Peyer's patch (tissue), 4 donors: ENCODE data around the gene WDFY4.

Source experiments
- CTCF ChIP-seq, 6 experiments: fragments of 450-650 bp in 4 of 6; fragments of 200-600 bp in 2 of 6; sonication (generic) in 1 of 6; IDR thresholded peaks; one replicate each; pipeline ENCODE4 v1.5.1; 2017 to 2019; ENCODE audit warnings: antibody characterized with exemption in 6 of 6, mild to moderate bottlenecking in 3 of 6, moderate library complexity in 1 of 6
- POLR2A ChIP-seq, 2 donors: fragments of 450-650 bp; IDR thresholded peaks; one replicate each; pipeline ENCODE4 v1.5.1; 2017; ENCODE audit warnings: antibody characterized with exemption in 2 of 2, mild to moderate bottlenecking in 2 of 2, moderate library complexity in 2 of 2

GRCh38 chr10:48775206-48775517 lies 90.5 kb downstream of the WDFY4 start:
- TF ChIP-seq CTCF (IDR thresholded peaks at IDR 0.05) (no peak), POLR2A (IDR thresholded peaks at IDR 0.05) (no peak)
